Spleen (tissue), 11 donors: ENCODE data around the gene SACS. TPM values are rescaled to one million over a fixed set of nuclear protein-coding genes. Genes with fewer than 3 reads are reported as not detected.
A peak's percentile ranks its signal among the peaks of the same experiment; 100 is the strongest.

Experiments
- DNase-seq: peaks from one replicate; pipeline ENCODE4 v3.0.0-alpha.2; 2020
- H3K27ac ChIP-seq, 8 donors: fragments of 200-600 bp; sonication (generic) in 7 of 8; 1 replicate in 4 of 8; 2 replicates in 4 of 8; pipeline versions ENCODE4 v1.5.0 to v1.8.0; 2016 to 2021; ENCODE audit warnings: inconsistent platforms in 4 of 8, mild to moderate bottlenecking in 4 of 8, moderate library complexity in 1 of 8
- H3K27me3 ChIP-seq, 7 donors: fragments of 200-600 bp; sonication (generic) in 6 of 7; replicated peaks in 1 of 7; 1 replicate in 4 of 7; 2 replicates in 3 of 7; pipeline versions ENCODE4 v1.5.0 to v1.8.0; 2016 to 2021; ENCODE audit warnings: inconsistent platforms in 3 of 7, mild to moderate bottlenecking in 1 of 7
- H3K36me3 ChIP-seq, 6 donors: fragments of 200-600 bp; sonication (generic) in 5 of 6; 1 replicate in 4 of 6; 2 replicates in 2 of 6; pipeline versions ENCODE4 v1.5.0 to v1.8.0; 2016 to 2021; ENCODE audit warnings: inconsistent platforms in 2 of 6
- H3K4me1 ChIP-seq, 6 donors: fragments of 200-600 bp; sonication (generic) in 5 of 6; 1 replicate in 3 of 6; 2 replicates in 3 of 6; pipeline versions ENCODE4 v1.5.0 to v1.8.0; 2016 to 2021; ENCODE audit warnings: inconsistent platforms in 3 of 6
- H3K4me3 ChIP-seq, 8 donors: fragments of 200-600 bp; sonication (generic) in 7 of 8; 1 replicate in 4 of 8; 2 replicates in 4 of 8; pipeline versions ENCODE4 v1.5.0 to v1.8.0; 2016 to 2021; ENCODE audit warnings: inconsistent platforms in 4 of 8, mild to moderate bottlenecking in 4 of 8, moderate library complexity in 2 of 8
- H3K9me3 ChIP-seq, 8 donors: fragments of 200-600 bp; sonication (generic) in 7 of 8; 1 replicate in 4 of 8; 2 replicates in 4 of 8; pipeline versions ENCODE4 v1.5.0 to v1.8.0; 2016 to 2021; ENCODE audit warnings: inconsistent platforms in 4 of 8
- POLR2A ChIP-seq, 3 donors: fragments of 450-650 bp; IDR thresholded peaks; one replicate each; pipeline ENCODE4 v1.5.1; 2017; ENCODE audit warnings: antibody characterized with exemption in 3 of 3, mild to moderate bottlenecking in 1 of 3
- POLR2AphosphoS5 ChIP-seq, 3 donors: sonication (generic); formaldehyde crosslinking; IDR thresholded peaks; one replicate each; pipeline ENCODE4 v1.5.1; 2017; ENCODE audit warnings: antibody characterized with exemption in 3 of 3
- WGBS, 5 donors: extraction: QIAGEN DNeasy Blood & Tissue Kit in 3 of 5; methylation state at CpG; one replicate each; pipeline versions ENCODE4 v1.1.5 to v1.1.7; 2013 to 2018; 5-methylcytosine and 5-hydroxymethylcytosine counted together
- intact Hi-C: fragments of 100-400 bp; cut with DNase I; formaldehyde crosslinking; loops from one replicate; pipeline ENCODE4 v1.15.0; 2023; ENCODE audit warnings: low total_unique reads
- polyA plus RNA-seq, 3 donors: library from polyadenylated mRNA; stranded (reverse); fragments of 200-250 nt; gene quantifications; one replicate each; pipeline ENCODE4 v1.2.1, GENCODE V29; 2013
- total RNA-seq, 7 donors: library from RNA; depleted of rRNA in 3 of 7; stranded (reverse); fragments of >200 nt in 3 of 7; fragmentation: NEBNext Ultra II Directional in 4 of 7; extraction: Animal tissue kit (Norgen Biotek cat#: 25700) in 4 of 7; gene quantifications; one replicate each; pipeline versions ENCODE4 v1.1.0 to v1.2.1, GENCODE V29; 2016 to 2021
- TF ChIP-seq, protein P1 (sequence below), 11 experiments: fragments of 200-600 bp in 7 of 11; fragments of 450-650 bp in 4 of 11; sonication (generic) in 4 of 11; IDR thresholded peaks in 8 of 11; conservative IDR thresholded peaks in 3 of 11; 1 replicate in 7 of 11; 2 replicates in 4 of 11; pipeline versions ENCODE4 v1.4.0 to v1.8.0; 2016 to 2021; ENCODE audit warnings: antibody characterized with exemption in 11 of 11, inconsistent platforms in 4 of 11, mild to moderate bottlenecking in 1 of 11
- donor health status: healthy with polysubstance abuse.
- donor health status: DM: no; HTN: no; CAD: no; lungs with moderate emphysema.
- donor health status: DM: no; HTN: no; CAD: no.
- donor health status: Bipolar disorder and iron deficiency.
- donor health status: healthy.
- donor health status: DM: no; HTN: no; CAD: no.
- donor health status: DM: yes; HTN: yes; CAD: no.

The SACS gene
- total and polyA plus RNA-seq, 10 donors, result 4.6 to 34.4 (median 23.1) TPM

DNA sequence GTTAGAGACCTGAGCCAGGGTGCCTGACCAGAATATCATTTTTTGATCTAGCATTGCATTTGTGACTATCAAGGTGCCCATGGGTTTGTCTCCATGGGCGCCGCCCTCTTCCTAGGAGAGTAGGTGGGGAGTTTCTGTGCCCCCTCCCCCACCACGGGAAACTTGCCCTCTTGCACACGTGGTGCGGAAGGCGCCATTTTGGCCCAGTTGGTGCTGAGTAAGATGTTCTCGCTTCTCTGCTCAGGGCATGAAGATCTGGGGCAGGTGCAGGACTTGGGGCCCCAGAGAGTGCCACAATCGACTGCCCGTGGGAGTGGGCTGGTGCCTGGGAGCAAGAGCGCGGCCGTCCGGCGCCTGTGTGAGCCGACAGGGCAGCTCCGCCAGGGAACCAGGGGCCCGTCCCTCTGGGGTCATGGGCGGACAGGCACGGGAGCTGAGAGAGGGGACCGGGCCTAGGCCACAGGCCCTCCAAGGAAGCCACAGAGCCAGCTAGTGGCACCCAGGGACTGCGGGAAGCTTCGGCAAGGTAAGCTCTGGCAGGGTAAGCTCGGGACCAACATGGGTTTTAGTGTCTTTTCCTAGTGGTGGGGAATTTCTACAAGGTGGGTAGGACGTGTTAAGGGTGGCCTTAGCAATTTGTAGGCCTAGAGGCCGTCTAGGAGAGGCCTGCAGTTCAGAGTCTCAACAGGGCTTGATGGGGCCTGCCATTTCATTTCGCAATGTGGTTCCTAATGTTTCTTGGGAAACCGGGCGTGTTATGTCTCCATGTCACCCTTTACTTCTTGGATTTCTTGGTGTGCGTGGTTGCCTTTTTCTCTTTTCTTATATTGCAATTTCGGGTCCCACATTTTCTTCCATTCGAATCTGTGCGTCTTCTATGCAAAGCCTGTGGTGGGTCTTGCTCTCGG lies 14.5 kb downstream of the SACS start:
- DNase-seq, result no peak
- H3K36me3 ChIP-seq, result no peaks in the 10 kb centered on the region
- no peak overlapping the region for H3K27ac ChIP-seq
- TF ChIP-seq, protein P1, sequence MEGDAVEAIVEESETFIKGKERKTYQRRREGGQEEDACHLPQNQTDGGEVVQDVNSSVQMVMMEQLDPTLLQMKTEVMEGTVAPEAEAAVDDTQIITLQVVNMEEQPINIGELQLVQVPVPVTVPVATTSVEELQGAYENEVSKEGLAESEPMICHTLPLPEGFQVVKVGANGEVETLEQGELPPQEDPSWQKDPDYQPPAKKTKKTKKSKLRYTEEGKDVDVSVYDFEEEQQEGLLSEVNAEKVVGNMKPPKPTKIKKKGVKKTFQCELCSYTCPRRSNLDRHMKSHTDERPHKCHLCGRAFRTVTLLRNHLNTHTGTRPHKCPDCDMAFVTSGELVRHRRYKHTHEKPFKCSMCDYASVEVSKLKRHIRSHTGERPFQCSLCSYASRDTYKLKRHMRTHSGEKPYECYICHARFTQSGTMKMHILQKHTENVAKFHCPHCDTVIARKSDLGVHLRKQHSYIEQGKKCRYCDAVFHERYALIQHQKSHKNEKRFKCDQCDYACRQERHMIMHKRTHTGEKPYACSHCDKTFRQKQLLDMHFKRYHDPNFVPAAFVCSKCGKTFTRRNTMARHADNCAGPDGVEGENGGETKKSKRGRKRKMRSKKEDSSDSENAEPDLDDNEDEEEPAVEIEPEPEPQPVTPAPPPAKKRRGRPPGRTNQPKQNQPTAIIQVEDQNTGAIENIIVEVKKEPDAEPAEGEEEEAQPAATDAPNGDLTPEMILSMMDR (IDR thresholded peaks at IDR 0.05 in 8 of 11, conservative IDR thresholded peaks at IDR 0.05 in 3 of 11), result no peak
- no peak for TF ChIP-seq POLR2AphosphoS5 (IDR thresholded peaks at IDR 0.05)
- TF ChIP-seq POLR2A (IDR thresholded peaks at IDR 0.05), result no peak
- no peaks in the 10 kb centered on the region for H3K9me3 ChIP-seq
- no peak overlapping the region for H3K4me3 ChIP-seq
- intact Hi-C loops, result no loop called here
- 93 to 97% (median 97%) methylated on average over 28 to 33 of the region's 33 CpGs for WGBS, 5 donors
- no peaks in the 10 kb centered on the region for H3K27me3 ChIP-seq
- no peaks in the 10 kb centered on the region for H3K4me1 ChIP-seq

DNA sequence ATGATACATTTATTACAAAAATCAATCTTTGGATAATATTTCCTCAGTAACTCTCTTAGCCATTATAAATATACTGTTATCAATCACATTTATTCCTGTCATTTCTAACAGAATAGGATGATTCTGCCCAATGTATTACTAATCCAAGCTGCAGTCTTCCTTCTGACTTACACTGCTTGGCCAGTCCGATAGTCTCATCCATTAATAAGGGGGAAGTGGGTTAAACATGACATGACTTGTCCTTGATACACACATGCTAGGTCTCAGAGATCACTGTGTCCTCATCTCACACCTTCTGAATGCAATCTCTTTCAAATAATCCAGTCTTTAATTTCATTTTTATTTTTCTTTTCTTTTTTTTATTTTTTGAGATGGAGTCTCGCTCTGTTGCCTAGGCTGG lies 18.8 kb downstream of the SACS start:
- DNase-seq, result no peak
- TF ChIP-seq POLR2AphosphoS5 (IDR thresholded peaks at IDR 0.05), result no peak
- TF ChIP-seq, protein P1 (IDR thresholded peaks at IDR 0.05 in 8 of 11, conservative IDR thresholded peaks at IDR 0.05 in 3 of 11), result no peak
- no peak for TF ChIP-seq POLR2A (IDR thresholded peaks at IDR 0.05)
- no peaks in the 10 kb centered on the region for H3K36me3 ChIP-seq
- no peak overlapping the region for H3K27ac ChIP-seq
- no peak overlapping the region for H3K4me3 ChIP-seq
- no peaks in the 10 kb centered on the region for H3K27me3 ChIP-seq
- H3K9me3 ChIP-seq, result no peaks in the 10 kb centered on the region
- 87 to 97% (median 92%) methylated on average over 2 of the region's 2 CpGs for WGBS, 5 donors
- H3K4me1 ChIP-seq, result no peaks in the 10 kb centered on the region
- intact Hi-C loops, result no loop called here

DNA sequence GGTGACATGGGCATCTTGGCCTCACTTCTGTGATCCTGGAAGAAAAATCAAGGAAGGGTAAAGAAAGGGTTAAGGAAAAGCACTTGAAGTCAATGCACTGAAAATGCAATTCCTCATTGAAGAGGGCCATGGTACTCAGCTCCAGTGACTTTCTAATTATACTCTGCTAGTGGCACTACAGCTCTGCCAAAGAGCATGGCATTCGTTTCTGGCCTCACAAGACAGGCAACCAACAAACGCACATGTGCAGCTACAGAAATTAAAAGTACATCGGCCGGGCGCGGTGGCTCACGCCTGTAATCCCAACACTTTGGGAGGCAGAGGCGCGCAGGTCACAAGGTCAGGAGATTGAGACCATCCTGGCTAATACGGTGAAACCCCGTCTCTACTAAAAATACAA lies 21.8 kb downstream of the SACS start:
- TF ChIP-seq, protein P1 (IDR thresholded peaks at IDR 0.05 in 8 of 11, conservative IDR thresholded peaks at IDR 0.05 in 3 of 11), result no peak
- TF ChIP-seq POLR2A (IDR thresholded peaks at IDR 0.05), result no peak
- no peak for TF ChIP-seq POLR2AphosphoS5 (IDR thresholded peaks at IDR 0.05)
- intact Hi-C loops, result no loop called here
- H3K27me3 ChIP-seq, result no peaks in the 10 kb centered on the region
- H3K4me3 ChIP-seq, result no peak overlapping the region
- H3K9me3 ChIP-seq, result no peaks in the 10 kb centered on the region
- WGBS, 5 donors, result 91 to 95% (median 93%) methylated on average over 11 of the region's 11 CpGs
- peaks cover 0 to 5% (median 0%) of the 10 kb centered on the region in 6 donors for H3K4me1 ChIP-seq
- H3K27ac ChIP-seq, result peak overlapping the region in 1 of 8 donors; percentile 13
- DNase-seq, result no peak
- no peaks in the 10 kb centered on the region for H3K36me3 ChIP-seq

DNA sequence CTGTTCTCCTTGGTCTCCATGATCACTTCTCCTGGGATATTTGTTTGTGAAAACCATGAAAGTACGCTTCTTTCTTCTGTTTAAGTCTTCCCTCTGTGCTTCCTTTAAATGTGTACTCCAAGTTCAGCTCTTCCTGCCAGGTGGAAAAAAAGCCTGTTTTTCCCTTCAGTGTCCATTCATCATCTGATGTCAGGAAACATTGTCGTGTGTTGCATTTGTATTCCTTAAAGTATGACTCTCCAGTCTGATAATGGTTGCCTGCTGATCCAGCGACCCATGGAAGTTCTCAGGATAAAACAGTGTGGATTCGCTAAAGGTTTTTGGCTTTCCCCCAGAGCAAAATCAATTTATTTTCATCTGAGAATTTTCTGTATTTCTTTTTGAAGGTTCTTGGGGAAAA lies 22.3 kb downstream of the SACS start:
- Histone ChIP-seq H3K36me3 (no peaks in the 10 kb centered on the region), H3K4me3 (peak overlapping the region in 2 of 8 donors; percentile 10 to 32), H3K27me3 (no peaks in the 10 kb centered on the region), H3K9me3 (no peaks in the 10 kb centered on the region), H3K27ac (peak overlapping the region in 1 of 8 donors; percentile 13), H3K4me1 (peaks cover 0 to 9% (median 0%) of the 10 kb centered on the region in 6 donors)
- no peak for DNase-seq
- WGBS, 5 donors, result 55 to 73% (median 69%) methylated on average over 4 of the region's 4 CpGs
- TF ChIP-seq POLR2A (IDR thresholded peaks at IDR 0.05) (no peak), POLR2AphosphoS5 (IDR thresholded peaks at IDR 0.05) (no peak)
- TF ChIP-seq, protein P1 (IDR thresholded peaks at IDR 0.05 in 8 of 11, conservative IDR thresholded peaks at IDR 0.05 in 3 of 11), result no peak
- intact Hi-C loops, result no loop called here
